HepG2 (cell line): ENCODE results near the gene TUBA1C. TPM values are rescaled to one million over a fixed set of nuclear protein-coding genes. Genes with fewer than 3 reads are reported as not detected.

ENCODE experiments used
- CHD2 ChIP-seq: IDR thresholded peaks from 2 replicates; pipeline ENCODE4 v1.6.1; 2011; ENCODE audit warnings: low read depth, low read length, improper control_type of control experiment
- GATAD2A ChIP-seq: IDR thresholded peaks from 2 replicates; pipeline ENCODE4 v1.6.1; 2016
- MTF2 ChIP-seq: sonication (generic); formaldehyde crosslinking; IDR thresholded peaks from 2 replicates; pipeline ENCODE4 v1.5.0; 2020; ENCODE audit warnings: missing genetic modification reagents, borderline replicate concordance
- PTBP1 ChIP-seq: fragments of 200-400 bp; formaldehyde crosslinking; IDR thresholded peaks from 2 replicates; pipeline ENCODE4 v1.6.1; 2018; ENCODE audit warnings: low read length, low read depth; ENCODE audit not compliant: poor library complexity, severe bottlenecking
- RBM39 ChIP-seq: fragments of 200-400 bp; formaldehyde crosslinking; IDR thresholded peaks from one replicate; pipeline ENCODE4 v1.6.1; 2018; ENCODE audit warnings: antibody characterized with exemption, mild to moderate bottlenecking, low read depth, low read length; ENCODE audit not compliant: poor library complexity, severe bottlenecking
- SNAI1 ChIP-seq: sonication (generic); formaldehyde crosslinking; IDR thresholded peaks from 2 replicates; pipeline ENCODE4 v1.5.0; 2020; ENCODE audit warnings: mild to moderate bottlenecking, missing genetic modification reagents, borderline replicate concordance
- SPEN ChIP-seq: sonication (generic); formaldehyde crosslinking; IDR thresholded peaks from 2 replicates; pipeline ENCODE4 v1.5.1; 2020; ENCODE audit warnings: low read depth, mild to moderate bottlenecking, missing genetic modification reagents
- TBX2 ChIP-seq: sonication (generic); formaldehyde crosslinking; IDR thresholded peaks from 2 replicates; pipeline ENCODE4 v1.5.0; 2020; ENCODE audit warnings: missing genetic modification reagents, mild to moderate bottlenecking, borderline replicate concordance
- TCF12 ChIP-seq, 2 experiments: fragments of 450-650 bp in 1 of 2; sonication (generic) in 1 of 2; formaldehyde crosslinking in 1 of 2; IDR thresholded peaks; 2 replicates each; pipeline versions ENCODE4 v1.6.1 to v1.8.0; 2017 to 2022; ENCODE audit warnings: antibody characterized with exemption in 1 of 2, mild to moderate bottlenecking in 1 of 2, missing genetic modification reagents in 1 of 2, moderate library complexity in 1 of 2
- THAP11 ChIP-seq: IDR thresholded peaks from 2 replicates; pipeline ENCODE4 v1.6.1; 2016; ENCODE audit warnings: missing biosample characterization, missing genetic modification reagents
- ZNF275 ChIP-seq: sonication (generic); formaldehyde crosslinking; IDR thresholded peaks from 2 replicates; pipeline ENCODE4 v1.8.0; 2022; ENCODE audit warnings: missing genetic modification reagents, mild to moderate bottlenecking, inconsistent platforms, borderline replicate concordance
- ZNF333 ChIP-seq: sonication (generic); formaldehyde crosslinking; IDR thresholded peaks from 2 replicates; pipeline ENCODE4 v1.4.0; 2020; ENCODE audit warnings: mild to moderate bottlenecking, missing genetic modification reagents, borderline replicate concordance
- ZNF432 ChIP-seq: sonication (generic); formaldehyde crosslinking; IDR thresholded peaks from 2 replicates; pipeline ENCODE4 v1.5.0; 2020; ENCODE audit warnings: missing genetic modification reagents, mild to moderate bottlenecking, borderline replicate concordance
- ZNF609 ChIP-seq: sonication (generic); formaldehyde crosslinking; IDR thresholded peaks from 2 replicates; pipeline ENCODE4 v1.4.0; 2020; ENCODE audit warnings: mild to moderate bottlenecking, missing genetic modification reagents, borderline replicate concordance
- polyA plus RNA-seq, 8 experiments: library from polyadenylated mRNA; depleted of rRNA in 3 of 8; stranded (reverse) in 7 of 8; unstranded in 1 of 8; fragments of >200 nt; fragmentation: Illumina TruSeq in 4 of 8; extraction: Trizol in 4 of 8; gene quantifications; 2 replicates each; pipeline versions ENCODE4 v1.2.1 to v1.2.3, GENCODE V29; 2011 to 2016; ENCODE audit warnings: low read depth in 4 of 8, missing spikeins in 1 of 8, mixed read lengths in 1 of 8; ENCODE audit not compliant: insufficient read depth in 1 of 8
- total RNA-seq, 5 experiments: library from RNA; depleted of rRNA; stranded (reverse); fragments of >200 nt; fragmentation: Illumina TruSeq; extraction: Trizol; gene quantifications; 2 replicates each; pipeline ENCODE4 v1.2.3, GENCODE V29; 2016; ENCODE audit warnings: low read depth in 1 of 5
- TF ChIP-seq, protein P1 (sequence below): fragments of 450-650 bp; IDR thresholded peaks from 2 replicates; pipeline ENCODE4 v1.6.1; 2016

TUBA1C gene
- total and polyA plus RNA-seq, 2 of the 13 experiments (the other 11 are each of a cell fraction or from before 2014, with no cell fraction given) = 693 to 1,075 TPM

- TF ChIP-seq SNAI1 (CRISPR knock-in tag) = no peak; the same call in 1 of the 2 replicates
- TF ChIP-seq THAP11 = peak; percentile 64
- no peak for TF ChIP-seq MTF2
- peak; percentile 50; the same call in 1 of the 2 replicates for TF ChIP-seq TBX2 (CRISPR knock-in tag)
- 0 out of 2 replicates have a peak, but pooled peaks have one; percentile 59 for TF ChIP-seq ZNF275 (CRISPR knock-in tag)
- no peak for TF ChIP-seq ZNF432 (CRISPR knock-in tag)
- TF ChIP-seq ZNF333 (CRISPR knock-in tag) = no peak
- TF ChIP-seq RBM39 = peak; percentile 82
- 0 out of 2 replicates have a peak, but pooled peaks have one; percentile 28 for TF ChIP-seq ZNF609 (CRISPR knock-in tag)
- peak; percentile 77 for TF ChIP-seq SPEN (CRISPR knock-in tag)
- peak; percentile 12 for TF ChIP-seq PTBP1
- TF ChIP-seq, protein P1, sequence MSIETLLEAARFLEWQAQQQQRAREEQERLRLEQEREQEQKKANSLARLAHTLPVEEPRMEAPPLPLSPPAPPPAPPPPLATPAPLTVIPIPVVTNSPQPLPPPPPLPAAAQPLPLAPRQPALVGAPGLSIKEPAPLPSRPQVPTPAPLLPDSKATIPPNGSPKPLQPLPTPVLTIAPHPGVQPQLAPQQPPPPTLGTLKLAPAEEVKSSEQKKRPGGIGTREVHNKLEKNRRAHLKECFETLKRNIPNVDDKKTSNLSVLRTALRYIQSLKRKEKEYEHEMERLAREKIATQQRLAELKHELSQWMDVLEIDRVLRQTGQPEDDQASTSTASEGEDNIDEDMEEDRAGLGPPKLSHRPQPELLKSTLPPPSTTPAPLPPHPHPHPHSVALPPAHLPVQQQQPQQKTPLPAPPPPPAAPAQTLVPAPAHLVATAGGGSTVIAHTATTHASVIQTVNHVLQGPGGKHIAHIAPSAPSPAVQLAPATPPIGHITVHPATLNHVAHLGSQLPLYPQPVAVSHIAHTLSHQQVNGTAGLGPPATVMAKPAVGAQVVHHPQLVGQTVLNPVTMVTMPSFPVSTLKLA = peak; percentile 17; the same call in 1 of the 2 replicates
- TF ChIP-seq TCF12 (IDR thresholded peaks at IDR 0.05) = no peak
- TF ChIP-seq TCF12 (CRISPR knock-in tag; IDR thresholded peaks at IDR 0.05) = no peak
- 0 out of 2 replicates have a peak, but pooled peaks have one; percentile 11 for TF ChIP-seq GATAD2A
- peak; percentile 91 for TF ChIP-seq CHD2
Observed at GRCh38 chr12:49322708-49323523, 58.0 kb downstream of the TUBA1C start, which contains the start of gene TROAP (continued).
